GM18861 (cell line): ENCODE results near the gene GPR37.

Experiments
- ATAC-seq: cut with Tn5 transposase; IDR thresholded peaks from one replicate; pipeline ENCODE4 v1.9.1; 2021; ENCODE audit not compliant: unreplicated experiment

Gene GPR37

DNA sequence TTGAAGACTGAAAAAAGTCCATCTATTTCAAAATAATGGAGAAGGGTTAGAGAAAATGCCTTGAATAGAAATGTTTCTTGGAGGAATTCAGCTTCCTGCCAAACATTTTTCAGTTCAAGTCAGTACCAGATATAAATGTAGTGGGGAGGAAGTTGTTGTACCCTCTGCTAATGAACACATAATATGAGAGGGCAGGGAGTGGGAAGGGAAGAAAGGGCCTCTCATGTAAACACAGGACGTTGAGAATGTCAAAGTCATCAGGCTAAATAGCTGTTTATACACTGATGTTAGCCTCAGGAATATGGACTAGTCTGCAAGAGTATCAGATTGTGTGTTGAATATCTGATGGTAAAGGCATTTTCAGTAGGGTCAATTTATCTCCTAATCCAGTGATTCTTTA, 37.0 kb downstream of the GPR37 start:
- ATAC-seq = no peak

- no peak for ATAC-seq
These were observed 40.9 kb downstream of the GPR37 start for GRCh38 chr7:124724507-124725192.

DNA sequence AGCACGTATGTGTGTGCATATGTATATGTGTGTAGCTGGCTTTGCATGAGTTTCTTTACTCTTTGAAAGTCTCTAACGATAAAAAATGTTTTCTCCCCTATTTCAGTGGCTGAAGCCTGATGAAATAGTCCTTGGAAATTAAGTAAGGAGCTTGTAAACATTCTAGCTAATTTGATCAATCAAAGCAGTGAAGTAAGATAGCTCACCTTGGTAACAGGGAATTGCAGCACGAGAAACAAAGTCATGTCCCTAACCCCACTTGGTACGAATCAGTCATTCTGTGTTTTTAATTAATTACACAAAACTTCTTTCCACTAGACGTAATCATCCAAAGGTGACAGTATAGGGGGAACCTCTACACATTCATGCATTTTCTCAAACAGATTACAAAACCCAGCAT, 41.5 kb downstream of the GPR37 start:
- no peak for ATAC-seq

DNA sequence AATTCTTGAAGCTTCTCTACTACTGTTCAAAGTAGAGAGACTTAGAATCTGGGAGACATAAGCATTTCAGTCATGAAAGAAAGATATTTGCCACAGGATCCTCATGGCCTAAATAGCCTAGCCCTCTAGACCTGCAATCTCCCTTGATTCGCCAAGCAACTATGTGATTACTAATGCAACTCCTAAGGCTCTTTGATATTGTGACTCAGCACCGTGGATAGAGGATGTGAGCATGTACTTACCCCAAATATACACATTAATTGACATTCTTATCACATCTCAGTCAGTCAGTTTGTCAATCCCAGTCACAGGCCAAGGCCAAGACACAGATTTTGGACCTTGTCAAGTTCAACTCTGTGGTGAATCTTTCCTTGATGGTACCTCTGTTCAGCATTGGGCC, 42.6 kb downstream of the GPR37 start:
- no peak for ATAC-seq

GRCh38 chr7:124722292-124722691, 43.3 kb downstream of the GPR37 start:
- ATAC-seq = no peak

DNA sequence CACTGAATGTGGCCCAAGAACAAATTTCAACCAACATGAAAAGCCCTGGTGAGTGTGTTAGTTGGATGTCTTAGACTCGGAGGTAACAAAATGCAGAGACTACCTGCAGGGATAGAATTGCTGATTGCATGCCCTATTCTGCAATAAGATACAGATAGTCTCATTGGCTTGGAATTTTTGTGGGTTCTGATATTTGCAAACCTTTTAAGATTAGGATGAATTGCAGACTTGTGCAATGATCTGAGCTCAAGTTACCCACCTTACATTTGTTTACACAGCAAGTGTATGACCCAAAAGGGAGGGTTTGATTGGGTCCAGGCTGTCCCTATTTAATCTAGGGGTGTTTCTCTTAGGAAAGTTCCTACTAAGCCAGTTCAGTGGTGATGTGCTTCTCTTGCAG, 45.4 kb downstream of the GPR37 start:
- ATAC-seq = no peak

DNA sequence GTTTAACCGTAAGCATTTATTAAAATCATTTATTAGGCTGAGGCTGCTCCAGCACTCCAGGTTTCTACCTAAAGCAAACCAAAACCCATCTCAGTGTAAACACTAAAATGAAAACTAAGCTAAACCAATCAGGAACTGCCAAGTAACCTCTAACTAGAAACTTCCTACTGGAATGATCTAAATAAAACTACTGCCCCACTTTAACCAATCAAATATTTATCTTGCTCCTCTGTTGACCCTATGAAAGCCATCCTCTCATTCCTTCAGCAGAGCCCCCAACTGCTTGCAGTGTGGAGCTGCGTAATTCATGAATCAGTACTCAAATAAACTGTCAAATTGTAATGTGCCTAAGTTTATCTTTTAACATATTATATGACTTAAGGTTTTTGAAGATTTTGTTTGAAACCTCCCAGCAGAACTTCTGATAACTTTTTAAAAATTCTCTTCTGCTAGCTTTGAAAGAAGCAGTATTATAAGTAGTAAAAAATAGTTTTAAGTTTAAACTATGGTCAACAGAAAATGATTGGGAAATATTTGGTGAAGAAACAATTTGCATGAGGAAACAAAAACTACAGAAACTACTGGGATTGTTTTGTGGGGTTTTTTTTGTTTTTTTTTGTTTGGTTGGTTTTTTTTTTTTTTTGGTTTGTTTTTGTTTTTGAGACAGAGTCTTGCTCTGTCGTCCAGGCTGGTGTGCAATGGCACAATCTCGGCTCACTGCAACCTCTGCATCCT, 47.4 kb downstream of the GPR37 start:
- no peak for ATAC-seq

DNA sequence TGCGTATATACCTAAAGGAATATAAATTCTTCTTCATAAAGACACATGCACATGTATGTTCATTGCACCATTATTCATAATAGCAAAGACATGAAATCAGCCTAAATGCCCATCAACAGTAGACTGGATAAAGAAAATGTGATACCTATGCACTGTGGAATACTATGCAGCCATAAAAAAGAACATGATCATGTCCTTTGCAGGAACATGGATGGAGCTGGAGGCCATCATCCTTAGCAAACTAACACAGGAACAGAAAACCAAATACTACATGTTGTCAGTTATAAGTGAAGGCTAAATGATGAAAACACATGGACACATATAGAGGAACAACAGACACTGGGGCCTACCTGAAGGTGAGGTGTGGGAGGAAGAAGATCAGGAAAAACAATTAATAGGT, 48.7 kb downstream of the GPR37 start:
- no peak for ATAC-seq

GRCh38 chr7:124713086-124713485, 52.5 kb downstream of the GPR37 start:
- ATAC-seq = no peak

DNA sequence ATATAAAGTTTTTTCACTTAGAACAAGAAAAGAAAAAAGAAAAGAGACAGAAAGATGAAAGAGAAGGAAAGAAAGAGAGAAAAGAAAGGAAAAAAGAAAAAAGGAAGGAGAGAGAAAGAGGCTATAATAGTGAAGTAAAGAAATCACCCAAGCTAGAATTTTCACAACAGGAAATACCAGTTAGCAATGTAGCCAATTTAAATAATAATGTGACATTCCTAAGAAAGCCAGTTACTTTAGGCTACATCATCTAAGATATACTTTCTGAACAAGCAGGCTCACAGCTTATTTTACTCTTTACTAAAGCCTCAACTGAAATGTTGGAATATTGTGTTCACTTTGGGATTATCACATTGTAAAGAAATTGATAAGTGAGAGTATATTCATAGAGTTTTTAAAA, 53.6 kb downstream of the GPR37 start:
- no peak for ATAC-seq

DNA sequence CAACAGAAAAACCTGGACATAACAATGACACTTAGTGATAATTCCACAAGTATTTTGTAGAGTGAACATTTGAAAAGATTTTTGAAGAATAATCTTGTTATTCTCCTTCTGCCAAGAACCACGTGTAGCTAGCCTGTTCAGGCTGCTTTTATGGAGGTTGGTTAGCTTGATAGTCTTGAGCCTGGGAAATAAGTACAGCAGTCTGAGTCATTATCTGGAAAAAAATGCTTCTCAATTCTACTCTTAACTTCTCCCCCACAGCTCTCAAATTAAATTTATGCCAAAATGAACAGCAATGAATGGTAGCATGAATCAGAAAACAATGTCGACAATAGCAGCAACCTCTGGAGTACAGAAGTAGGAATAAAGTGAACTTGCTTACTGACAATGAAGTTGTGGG, 63.2 kb downstream of the GPR37 start:
- no peak for ATAC-seq

DNA sequence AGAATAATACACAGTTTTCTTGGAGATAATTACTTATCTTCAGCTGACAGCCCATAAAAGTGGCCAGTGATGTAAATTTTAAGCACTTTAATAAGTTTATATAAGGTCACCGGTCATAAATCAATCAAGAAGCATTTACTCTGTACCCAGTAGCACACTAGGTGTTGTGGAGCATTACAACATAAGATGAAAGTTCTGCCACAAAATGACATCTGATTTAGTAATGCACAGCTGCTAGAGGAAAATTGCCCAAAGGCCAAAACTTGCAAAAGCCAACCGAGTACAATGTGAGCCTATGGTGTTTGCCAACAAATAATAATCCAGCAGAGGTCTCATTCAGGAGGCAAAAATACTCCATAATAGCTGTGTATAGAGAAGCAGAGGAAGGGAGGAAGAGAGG, 63.6 kb downstream of the GPR37 start:
- no peak for ATAC-seq

DNA sequence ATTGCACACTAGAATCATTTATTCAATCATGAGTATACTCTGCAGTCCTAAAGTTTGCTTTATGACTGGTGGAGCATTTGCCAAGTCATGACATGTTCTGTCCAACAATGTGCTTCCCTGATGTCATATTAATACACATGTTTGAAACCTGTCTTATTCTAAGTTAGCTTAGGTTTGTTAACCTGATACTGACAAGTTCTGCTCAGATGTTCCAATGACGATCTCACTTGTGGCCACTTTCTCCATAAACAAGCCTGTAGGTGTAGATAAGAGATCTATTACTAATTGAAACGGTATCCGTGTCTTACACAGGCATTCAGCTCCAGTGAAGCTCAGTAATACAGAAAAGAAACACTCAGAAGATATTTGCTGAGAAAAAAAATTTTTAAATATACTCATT, 64.9 kb downstream of the GPR37 start:
- ATAC-seq = no peak

GRCh38 chr7:124698964-124699363, 66.6 kb downstream of the GPR37 start:
- ATAC-seq = no peak

- no peak for ATAC-seq
These were observed 67.8 kb downstream of the GPR37 start for GRCh38 chr7:124697746-124698145.
